HG02981 (cell line): ENCODE results near the gene EFCAB6.

Source experiments
- ATAC-seq: cut with Tn5 transposase; IDR thresholded peaks from one replicate; pipeline ENCODE4 v1.9.1; 2021; ENCODE audit warnings: mild to moderate bottlenecking, moderate library complexity; ENCODE audit not compliant: unreplicated experiment

The EFCAB6 gene

GRCh38 chr22:43533656-43534428 lies 278.3 kb downstream of the EFCAB6 start:
- no peak for ATAC-seq

GRCh38 chr22:43533156-43533530 lies 279.0 kb downstream of the EFCAB6 start:
- no peak for ATAC-seq

GRCh38 chr22:43532301-43533155 lies 279.6 kb downstream of the EFCAB6 start:
- no peak for ATAC-seq

- no peak for ATAC-seq
These were observed 280.5 kb downstream of the EFCAB6 start for GRCh38 chr22:43531651-43532050.

- ATAC-seq = no peak
These were observed 281.5 kb downstream of the EFCAB6 start for GRCh38 chr22:43530349-43531201.

GRCh38 chr22:43529934-43530333 lies 282.2 kb downstream of the EFCAB6 start:
- ATAC-seq = no peak

GRCh38 chr22:43529461-43529860 lies 282.6 kb downstream of the EFCAB6 start:
- no peak for ATAC-seq

GRCh38 chr22:43528601-43529360 lies 283.3 kb downstream of the EFCAB6 start:
- no peak for ATAC-seq

- no peak for ATAC-seq
These were observed 285.2 kb downstream of the EFCAB6 start for GRCh38 chr22:43526946-43527345.

GRCh38 chr22:43526117-43526655 lies 285.9 kb downstream of the EFCAB6 start:
- no peak for ATAC-seq

- ATAC-seq = no peak
These were observed 290.4 kb downstream of the EFCAB6 start for GRCh38 chr22:43521716-43522115.

- no peak for ATAC-seq
These were observed 291.5 kb downstream of the EFCAB6 start for GRCh38 chr22:43520632-43521039.

GRCh38 chr22:43516996-43517635 lies 295.0 kb downstream of the EFCAB6 start:
- ATAC-seq = no peak

GRCh38 chr22:43516386-43516785 lies 295.7 kb downstream of the EFCAB6 start:
- no peak for ATAC-seq

- ATAC-seq = no peak
These were observed 296.2 kb downstream of the EFCAB6 start for GRCh38 chr22:43515902-43516301.

- ATAC-seq = no peak
These were observed 296.7 kb downstream of the EFCAB6 start for GRCh38 chr22:43515411-43515810.

GRCh38 chr22:43514476-43515157 lies 297.5 kb downstream of the EFCAB6 start:
- ATAC-seq = no peak

GRCh38 chr22:43512279-43512678 lies 299.8 kb downstream of the EFCAB6 start:
- no peak for ATAC-seq

GRCh38 chr22:43511276-43511910 lies 300.7 kb downstream of the EFCAB6 start:
- ATAC-seq = no peak
